Measurements from ENCODE around the gene CEP350.

The CEP350 gene

GRCh38 chr1:179953974-179954492 is 577 bp upstream of the CEP350 start:
- no peaks in the 10 kb centered on the region for H3K9me2 ChIP-seq (ENCODE audit: low read depth, low read length)
- peaks cover 43% of the 10 kb centered on the region for H3K79me2 ChIP-seq (ENCODE audit: insufficient read depth, low read length)
- H3K36me3 ChIP-seq (ENCODE audit: insufficient read depth, low read length): no peaks in the 10 kb centered on the region
- H2AFZ ChIP-seq (ENCODE audit: low read length): peak overlapping the region; percentile 30
- H3K4me3 ChIP-seq (ENCODE audit: low read depth, low read length, poor library complexity, severe bottlenecking): peak overlapping the region; percentile 84
- no peaks in the 10 kb centered on the region for H4K20me1 ChIP-seq (ENCODE audit: insufficient read depth, low read length)
- no peaks in the 10 kb centered on the region for H3F3A ChIP-seq (ENCODE audit: insufficient read depth, low read length)
- H3K4me2 ChIP-seq (ENCODE audit: low read length): peak overlapping the region; percentile 79
- H3K9me3 ChIP-seq (ENCODE audit: low read length): no peaks in the 10 kb centered on the region
- H3K4me1 ChIP-seq (ENCODE audit: insufficient read depth, low read length, severe bottlenecking): peaks cover 47% of the 10 kb centered on the region
- peak; percentile 61 for TF ChIP-seq CTCF (IDR thresholded peaks at IDR 0.05; ENCODE audit: low read length)
- no peak for TF ChIP-seq EZH2 (IDR thresholded peaks at IDR 0.05; ENCODE audit: borderline replicate concordance, low read length)
- H3K9ac ChIP-seq (ENCODE audit: low read length): peak overlapping the region; percentile 72
- no peaks in the 10 kb centered on the region for H3K27me3 ChIP-seq (ENCODE audit: insufficient read depth, low read length)
- H3K27ac ChIP-seq (ENCODE audit: low read depth, low read length, poor library complexity, severe bottlenecking): peak overlapping the region; percentile 82

GRCh38 chr1:179955287-179955680 is 674 bp downstream of the CEP350 start:
- peaks cover 53% of the 10 kb centered on the region for H3K79me2 ChIP-seq (ENCODE audit: insufficient read depth, low read length)
- H3F3A ChIP-seq (ENCODE audit: insufficient read depth, low read length): no peaks in the 10 kb centered on the region
- peak overlapping the region; percentile 84 for H3K4me3 ChIP-seq (ENCODE audit: low read depth, low read length, poor library complexity, severe bottlenecking)
- H3K9ac ChIP-seq (ENCODE audit: low read length): peak overlapping the region; percentile 89
- no peaks in the 10 kb centered on the region for H3K36me3 ChIP-seq (ENCODE audit: insufficient read depth, low read length)
- H4K20me1 ChIP-seq (ENCODE audit: insufficient read depth, low read length): no peaks in the 10 kb centered on the region
- H3K4me2 ChIP-seq (ENCODE audit: low read length): peak overlapping the region; percentile 94
- peak overlapping the region; percentile 58 for H3K27ac ChIP-seq (ENCODE audit: low read depth, low read length, poor library complexity, severe bottlenecking)
- no peak for TF ChIP-seq CTCF (IDR thresholded peaks at IDR 0.05; ENCODE audit: low read length)
- TF ChIP-seq EZH2 (IDR thresholded peaks at IDR 0.05; ENCODE audit: borderline replicate concordance, low read length): no peak
- H3K9me2 ChIP-seq (ENCODE audit: low read depth, low read length): no peaks in the 10 kb centered on the region
- no peaks in the 10 kb centered on the region for H3K9me3 ChIP-seq (ENCODE audit: low read length)
- no peaks in the 10 kb centered on the region for H3K27me3 ChIP-seq (ENCODE audit: insufficient read depth, low read length)
- H2AFZ ChIP-seq (ENCODE audit: low read length): no peak overlapping the region
- H3K4me1 ChIP-seq (ENCODE audit: insufficient read depth, low read length, severe bottlenecking): peaks cover 47% of the 10 kb centered on the region

GRCh38 chr1:179955731-179956130 is 1.1 kb downstream of the CEP350 start:
- Histone ChIP-seq H3K4me1 (ENCODE audit: insufficient read depth, low read length, severe bottlenecking) (peaks cover 47% of the 10 kb centered on the region), H3K27ac (ENCODE audit: low read depth, low read length, poor library complexity, severe bottlenecking) (no peak overlapping the region), H3K9me3 (ENCODE audit: low read length) (no peaks in the 10 kb centered on the region), H3K79me2 (ENCODE audit: insufficient read depth, low read length) (peaks cover 58% of the 10 kb centered on the region), H3K36me3 (ENCODE audit: insufficient read depth, low read length) (no peaks in the 10 kb centered on the region), H3K27me3 (ENCODE audit: insufficient read depth, low read length) (no peaks in the 10 kb centered on the region), H3K4me3 (ENCODE audit: low read depth, low read length, poor library complexity, severe bottlenecking) (peak overlapping the region; percentile 84), H3K4me2 (ENCODE audit: low read length) (peak overlapping the region; percentile 94), H3F3A (ENCODE audit: insufficient read depth, low read length) (no peaks in the 10 kb centered on the region), H3K9me2 (ENCODE audit: low read depth, low read length) (no peaks in the 10 kb centered on the region), H4K20me1 (ENCODE audit: insufficient read depth, low read length) (no peaks in the 10 kb centered on the region), H2AFZ (ENCODE audit: low read length) (no peak overlapping the region), H3K9ac (ENCODE audit: low read length) (peak overlapping the region; percentile 89)
- TF ChIP-seq CTCF (IDR thresholded peaks at IDR 0.05; ENCODE audit: low read length): no peak
- TF ChIP-seq EZH2 (IDR thresholded peaks at IDR 0.05; ENCODE audit: borderline replicate concordance, low read length): no peak
